K562 (cell line): Measurements from ENCODE around the gene UPK2. TPM values are rescaled to one million over a fixed set of nuclear protein-coding genes. Genes with fewer than 3 reads are reported as not detected.

ENCODE experiments used
- ATAC-seq: fragments of 200-7000 bp; cut with Tn5 transposase; 3 replicates; pipeline ENCODE4 v1.9.1; 2020; ENCODE audit warnings: moderate library complexity
- BruUV-seq: library from RNA; stranded (reverse); fragments of 400-500 nt; replicated peaks from 2 replicates; lab custom pipeline; 2021; lab: Mats Ljungman, UMichigan
- CTCF ChIA-PET: fragments of 300-600 bp; formaldehyde crosslinking; extraction: SDS; loops from one replicate; lab custom pipeline; 2021; ENCODE audit warnings: low intra/inter-chr PET ratio; lab: Yijun Ruan, JAX
- POLR2A ChIA-PET: fragments of 300-600, 350-650 bp; sonication (Branson Sonifier 250); formaldehyde crosslinking; extraction: SDS; loops from one replicate; lab custom pipeline; 2021; ENCODE audit warnings: antibody characterized with exemption, inconsistent platforms; lab: Yijun Ruan, JAX
- DNase-seq, 4 experiments: peaks; one replicate each; pipeline versions ENCODE4 v3.0.0 to v3.0.0-alpha.2; 2011 to 2018; ENCODE audit warnings: low spot score in 3 of 4, mixed read lengths in 3 of 4; ENCODE audit errors: extremely low read depth in 1 of 4
- FAIRE-seq: peaks from 2 replicates; lab custom pipeline; 2011; peaks lifted over from hg19 to GRCh38; lab: Jason Lieb, UNC
- H2AFZ ChIP-seq: 2 replicates; pipeline ENCODE4 v1.6.0; 2011; ENCODE audit warnings: low read depth, low read length, control low read depth, inconsistent platforms
- H3K27ac ChIP-seq: fragments of 200-600 bp; 3 replicates; pipeline ENCODE4 v1.8.0; 2011; ENCODE audit warnings: low read depth, mild to moderate bottlenecking, control low read depth, inconsistent platforms, low read length, moderate library complexity, mixed read lengths; ENCODE audit errors: extremely low read depth
- H3K27me3 ChIP-seq, 2 experiments: fragments of 300-600 bp in 1 of 2; 2 replicates in 1 of 2; 3 replicates in 1 of 2; pipeline versions ENCODE4 v1.6.0 to v1.8.0; 2011; ENCODE audit warnings: inconsistent platforms in 2 of 2, low read length in 2 of 2, mild to moderate bottlenecking in 1 of 2, mixed read lengths in 1 of 2, moderate library complexity in 1 of 2; ENCODE audit not compliant: control insufficient read depth in 2 of 2, insufficient read depth in 2 of 2
- H3K36me3 ChIP-seq: fragments of 300-600 bp; 3 replicates; pipeline ENCODE4 v1.8.0; 2011; ENCODE audit warnings: mild to moderate bottlenecking, low read length, inconsistent platforms; ENCODE audit not compliant: control insufficient read depth, insufficient read depth
- H3K4me1 ChIP-seq, 2 experiments: fragments of 200-600 bp in 1 of 2; replicated peaks in 1 of 2; 2 replicates in 1 of 2; 3 replicates in 1 of 2; pipeline versions ENCODE4 v1.5.1 to v1.8.0; 2011; ENCODE audit warnings: inconsistent platforms in 2 of 2, low read length in 2 of 2, mild to moderate bottlenecking in 1 of 2, mixed read lengths in 1 of 2, moderate library complexity in 1 of 2; ENCODE audit not compliant: control insufficient read depth in 2 of 2, insufficient read depth in 2 of 2
- H3K4me2 ChIP-seq: 2 replicates; pipeline ENCODE4 v1.6.1; 2011; ENCODE audit warnings: low read length, control low read depth, inconsistent platforms, mixed read lengths; ENCODE audit not compliant: insufficient read depth
- H3K4me3 ChIP-seq: fragments of 200-600 bp; sonication (generic), shearing (Covaris generic); 2 replicates; pipeline ENCODE4 v1.5.1; 2016; ENCODE audit warnings: control low read depth, inconsistent platforms
- H3K79me2 ChIP-seq: fragments of 200-600 bp; 3 replicates; pipeline ENCODE4 v1.8.0; 2011; ENCODE audit warnings: low read length, inconsistent platforms; ENCODE audit not compliant: control insufficient read depth, insufficient read depth
- H3K9ac ChIP-seq, 2 experiments: 2 replicates each; pipeline versions ENCODE4 v1.6.0 to v1.6.1; 2011; ENCODE audit warnings: low read depth in 2 of 2, low read length in 2 of 2, control low read depth in 1 of 2, inconsistent platforms in 1 of 2, mild to moderate bottlenecking in 1 of 2, mixed read lengths in 1 of 2; ENCODE audit not compliant: insufficient read depth in 1 of 2
- H3K9me1 ChIP-seq: one replicate; pipeline ENCODE4 v1.6.0; 2011; ENCODE audit warnings: inconsistent platforms, mild to moderate bottlenecking, low read length, moderate library complexity; ENCODE audit not compliant: control insufficient read depth, insufficient read depth
- H3K9me3 ChIP-seq: replicated peaks from 2 replicates; pipeline ENCODE4 v1.5.1; 2011; ENCODE audit warnings: low read depth, low read length, inconsistent platforms; ENCODE audit not compliant: control insufficient read depth, insufficient read depth
- H4K20me1 ChIP-seq: replicated peaks from 2 replicates; pipeline ENCODE4 v1.6.1; 2011; ENCODE audit warnings: low read length, inconsistent platforms, mixed read lengths; ENCODE audit not compliant: control insufficient read depth, insufficient read depth
- ETS2 ChIP-seq: IDR thresholded peaks from 2 replicates; pipeline ENCODE4 v1.6.1; 2016; ENCODE audit warnings: borderline replicate concordance, missing genetic modification characterization, mild to moderate bottlenecking, moderate library complexity, missing compliant biosample characterization; ENCODE audit not compliant: poor library complexity, severe bottlenecking
- FOXK1 ChIP-seq: sonication (generic); formaldehyde crosslinking; IDR thresholded peaks from 2 replicates; pipeline ENCODE4 v1.8.0; 2022; ENCODE audit warnings: missing genetic modification reagents, mild to moderate bottlenecking, borderline replicate concordance
- HNRNPH1 ChIP-seq: fragments of 200-400 bp; formaldehyde crosslinking; optimal IDR thresholded peaks from 2 replicates; pipeline ENCODE3; 2017; ENCODE audit warnings: low read depth, mild to moderate bottlenecking, low read length, moderate library complexity
- HSF4 ChIP-seq: fragments of 250-450 bp; sonication (Bioruptor Pico); IDR thresholded peaks from 2 replicates; pipeline ENCODE4 v2.1.2; 2022; ENCODE audit warnings: mild to moderate bottlenecking, moderate library complexity, borderline replicate concordance
- JUN ChIP-seq, 2 experiments: sonication (generic) in 1 of 2; formaldehyde crosslinking in 1 of 2; IDR thresholded peaks; 2 replicates each; pipeline versions ENCODE4 v1.6.1 to v1.8.0; 2012 to 2022; ENCODE audit warnings: borderline replicate concordance in 2 of 2, mild to moderate bottlenecking in 2 of 2, improper control_type of control experiment in 1 of 2, low read depth in 1 of 2, low read length in 1 of 2, missing genetic modification reagents in 1 of 2
- PHF8 ChIP-seq: fragments of 200-600 bp; sonication (generic); IDR thresholded peaks from 2 replicates; pipeline ENCODE4 v1.6.1; 2012; ENCODE audit warnings: mixed run types, mild to moderate bottlenecking, inconsistent platforms, low read length, moderate library complexity, borderline replicate concordance
- RREB1 ChIP-seq: fragments of 250-450 bp; sonication (Bioruptor Pico); IDR thresholded peaks from 2 replicates; pipeline ENCODE4 v1.4.0; 2020
- SREBF1 ChIP-seq: fragments of 150-350 bp; IDR thresholded peaks from 2 replicates; pipeline ENCODE4 v1.6.1; 2014; ENCODE audit warnings: antibody characterized with exemption, low read depth, low read length, borderline replicate concordance
- TOE1 ChIP-seq, 2 experiments: fragments of 450-650 bp in 1 of 2; sonication (generic) in 1 of 2; formaldehyde crosslinking in 1 of 2; IDR thresholded peaks; 2 replicates each; pipeline versions ENCODE4 v1.7.1 to v1.8.0; 2016 to 2022; ENCODE audit warnings: borderline replicate concordance in 2 of 2, mild to moderate bottlenecking in 2 of 2, antibody characterized with exemption in 1 of 2, inconsistent platforms in 1 of 2, low read depth in 1 of 2, missing genetic modification reagents in 1 of 2, moderate library complexity in 1 of 2
- ZNF583 ChIP-seq: fragments of 250-450 bp; sonication (Bioruptor Pico); IDR thresholded peaks from 2 replicates; pipeline ENCODE4 v1.4.0; 2020
- ZNF644 ChIP-seq: fragments of 200-800 bp; sonication (Bioruptor generic); IDR thresholded peaks from 2 replicates; pipeline ENCODE4 v1.6.1; 2016; ENCODE audit warnings: low read depth, missing genetic modification characterization, missing compliant biosample characterization
- ZNF76 ChIP-seq: fragments of 250-450 bp; sonication (Bioruptor Pico); IDR thresholded peaks from 2 replicates; pipeline ENCODE4 v1.4.0; 2020; ENCODE audit warnings: mild to moderate bottlenecking, moderate library complexity, borderline replicate concordance
- WGBS: fragments of 100-300 bp; shearing (Covaris generic); methylation state at CpG from one replicate; pipeline ENCODE4 v1.1.6; 2016; ENCODE audit warnings: low coverage, mixed read lengths; ENCODE audit not compliant: insufficient coverage; ENCODE audit errors: missing lambda C conversion rate; 5-methylcytosine and 5-hydroxymethylcytosine counted together
- in situ Hi-C: fragments of 300-500 bp; cut with MboI; formaldehyde crosslinking; loops from 4 replicates; pipeline ENCODE4 v1.15.0; 2018; ENCODE audit warnings: inconsistent platforms, mixed read lengths
- intact Hi-C: fragments of 100-400 bp; cut with micrococcal nuclease; formaldehyde crosslinking; loops from 2 replicates; pipeline ENCODE4 v1.14.2; 2022
- polyA plus RNA-seq, 8 experiments: library from polyadenylated mRNA; depleted of rRNA in 4 of 8; stranded (reverse) in 5 of 8; unstranded in 3 of 8; fragments of >200 nt; fragmentation: Nextera tagmentation in 2 of 8; fragmentation: Illumina TruSeq in 1 of 8; extraction: Ambion mirVana in 2 of 8; extraction: Trizol in 1 of 8; gene quantifications; 2 replicates each; pipeline versions ENCODE4 v1.2.1 to v1.2.3, GENCODE V29; 2011 to 2014; ENCODE audit warnings: inconsistent platforms in 1 of 8, missing spikeins in 1 of 8
- total RNA-seq, 7 experiments: library from RNA; depleted of rRNA in 6 of 7; stranded (reverse); fragments of >200 nt in 6 of 7; fragmentation: Illumina TruSeq in 2 of 7; extraction: Trizol in 2 of 7; gene quantifications; 2 replicates each; pipeline versions ENCODE4 v1.2.1 to v1.2.3, GENCODE V29; 2011 to 2021; ENCODE audit warnings: low replicate concordance in 1 of 7

UPK2 gene
- total and polyA plus RNA-seq, 9 of the 15 experiments (the other 6 are each of a cell fraction or from before 2014, with no cell fraction given) = not detected

- H3K4me1 ChIP-seq = peaks cover 11 to 13% of the 10 kb centered on the region in 2 experiments; a peak in 4 of 5 replicates
- H3K9me1 ChIP-seq = no peaks in the 10 kb centered on the region
- H3K27me3 ChIP-seq = no peaks in the 10 kb centered on the region
- intact Hi-C loops (loop anchor here (1.0 kb wide), 1 partner anchor 20 kb away; the partner anchor contains the start of genes RPS25 and TRAPPC4), in situ Hi-C loops (no loop called here)
- H3K79me2 ChIP-seq = peaks cover 30% of the 10 kb centered on the region
- peak; percentile 90 for FAIRE-seq
- H3K4me2 ChIP-seq = peak within 1 kb of the TSS; percentile 100
- peaks cover 29% of the 10 kb centered on the region; the same call in 2 of the 3 replicates for H3K36me3 ChIP-seq
- ChIA-PET CTCF (interaction anchor here (0.7 kb wide), 1 partner anchor 69 kb away, joined by 3 read pairs; no protein-coding TSS in a partner anchor), POLR2A (interaction anchor here (0.6 to 2.5 kb wide), 10 partner anchors 13 to 376 kb away, joined by 3 to 22 read pairs (median 4); partner anchors contain the start of genes RPS25 and TRAPPC4)
- BruUV-seq = no TSS peak
- H2AFZ ChIP-seq = peak within 1 kb of the TSS; percentile 90
- no peaks in the 10 kb centered on the region for H3K9me3 ChIP-seq
- DNase-seq = peak; percentile 98 to 99 (median 99)
- H4K20me1 ChIP-seq = no peaks in the 10 kb centered on the region
- under 1% methylated on average over 46 of the region's 54 CpGs for WGBS
- H3K9ac ChIP-seq = peak within 1 kb of the TSS; percentile 77 to 91
- H3K27ac ChIP-seq = peak within 1 kb of the TSS; percentile 73
- peak; percentile 96 for ATAC-seq
- H3K4me3 ChIP-seq = peak within 1 kb of the TSS; percentile 83
- TF ChIP-seq SREBF1 = peak; percentile 50; the same call in 1 of the 2 replicates
- 0 out of 2 replicates have a peak, but pooled peaks have one; percentile 45 for TF ChIP-seq ZNF644
- TF ChIP-seq ZNF583 = peak; percentile 57; the same call in 1 of the 2 replicates
- no peak for TF ChIP-seq ETS2
- peak; percentile 96; the same call in 1 of the 2 replicates for TF ChIP-seq PHF8
- TF ChIP-seq ZNF76 (CRISPR knock-in tag) = 0 out of 2 replicates have a peak, but pooled peaks have one; percentile 49
- no peak for TF ChIP-seq HNRNPH1
- TF ChIP-seq HSF4 (CRISPR knock-in tag) = no peak
- 0 out of 2 replicates have a peak, but pooled peaks have one; percentile 14 for TF ChIP-seq TOE1 (IDR thresholded peaks at IDR 0.05; ENCODE audit: borderline replicate concordance)
- TF ChIP-seq TOE1 (CRISPR knock-in tag; IDR thresholded peaks at IDR 0.05; ENCODE audit: borderline replicate concordance, low read depth) = no peak
- TF ChIP-seq RREB1 (CRISPR knock-in tag) = peak; percentile 76
- TF ChIP-seq JUN (IDR thresholded peaks at IDR 0.05; ENCODE audit: borderline replicate concordance, low read depth, low read length) = peak; percentile 48; the same call in 1 of the 2 replicates
- TF ChIP-seq JUN (CRISPR knock-in tag; IDR thresholded peaks at IDR 0.05; ENCODE audit: borderline replicate concordance) = no peak
- peak; percentile 27; the same call in 1 of the 2 replicates for TF ChIP-seq FOXK1 (CRISPR knock-in tag)
Observed at GRCh38 chr11:118997627-118998387, 41.7 kb downstream of the UPK2 start, which contains the start of gene CENATAC. TSS of gene CENATAC (plus strand) at chr11:118998138. CDS start at chr11:118998198, 60 bp downstream.
